ENCODE measurements around the gene BST1.

GRCh38 chr4:15755321-15756155, 52.7 kb downstream of the BST1 start:
- TF ChIP-seq REST (IDR thresholded peaks at IDR 0.05; ENCODE audit: insufficient read depth in 1 of 2, low read depth in 2 of 2, low read length in 1 of 2) (no peak), CTCF (IDR thresholded peaks at IDR 0.05) (no peak), SIN3A (IDR thresholded peaks at IDR 0.05; ENCODE audit: borderline replicate concordance, insufficient read depth, low read depth, low read length) (no peak), TCF7L2 (IDR thresholded peaks at IDR 0.05; ENCODE audit: low read depth, low read length) (no peak)
